HG03280 (cell line): ENCODE data around the gene TMEM178B.

Source experiments
- ATAC-seq: cut with Tn5 transposase; IDR thresholded peaks from one replicate; pipeline ENCODE4 v1.9.1; 2021; ENCODE audit warnings: mild to moderate bottlenecking, moderate library complexity; ENCODE audit not compliant: unreplicated experiment

The TMEM178B gene

DNA sequence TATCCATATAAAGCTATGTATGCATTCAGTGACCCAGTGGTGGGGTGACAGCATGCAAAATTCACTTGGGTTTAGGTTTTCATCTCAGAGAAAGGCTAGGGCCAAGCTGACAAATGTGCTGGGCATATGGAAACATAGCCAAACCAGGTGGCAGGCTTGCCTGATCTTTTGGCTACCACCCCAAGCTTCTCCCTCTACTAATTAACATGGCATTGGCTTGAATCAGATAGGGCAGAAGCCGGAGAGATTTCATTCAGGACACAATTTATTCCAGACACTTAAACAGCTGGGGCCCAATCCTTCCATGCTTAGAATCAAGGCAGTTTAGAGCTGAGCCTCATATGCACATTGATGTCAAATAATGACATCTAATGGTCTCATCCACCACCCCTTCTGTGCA is 381.9 kb downstream of the TMEM178B start:
- ATAC-seq: no peak

DNA sequence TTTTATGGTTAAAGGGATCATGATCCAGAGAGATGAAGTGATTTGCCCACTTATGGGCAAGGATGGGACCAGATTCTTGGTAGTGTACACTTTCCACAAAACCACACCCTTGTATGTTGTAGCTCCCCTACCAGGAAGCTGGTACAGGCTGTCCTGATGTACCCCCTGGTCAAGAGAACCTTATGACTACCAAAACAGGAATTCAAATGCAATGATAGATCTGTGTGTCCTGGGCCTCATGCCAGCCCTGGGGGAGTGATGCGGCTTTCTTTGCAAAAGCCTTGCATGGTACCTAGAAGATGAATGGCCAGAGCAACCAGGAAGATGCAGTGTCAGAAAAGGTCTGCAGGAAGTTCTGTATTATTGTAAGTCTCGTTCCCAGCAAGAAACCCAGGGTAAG is 382.4 kb downstream of the TMEM178B start:
- no peak for ATAC-seq

DNA sequence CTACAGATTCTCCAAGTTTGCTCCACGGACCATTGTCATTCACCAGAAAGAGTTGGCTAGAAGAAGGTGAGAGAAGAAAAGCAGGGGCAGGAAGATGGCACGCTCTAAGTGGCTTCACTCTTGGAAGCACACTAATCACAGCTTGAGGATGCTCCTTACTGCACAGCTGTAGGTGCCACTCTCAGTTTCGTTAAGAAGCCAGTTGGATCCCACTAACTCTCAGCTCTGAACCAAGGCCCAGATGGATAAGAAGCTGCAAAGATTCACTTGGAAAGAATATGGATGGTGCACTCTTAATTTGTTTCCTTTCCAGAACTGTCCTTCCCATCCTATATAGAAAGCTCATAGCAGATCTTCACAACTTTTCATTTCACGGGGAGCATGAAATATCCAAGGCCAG is 382.8 kb downstream of the TMEM178B start:
- no peak for ATAC-seq

DNA sequence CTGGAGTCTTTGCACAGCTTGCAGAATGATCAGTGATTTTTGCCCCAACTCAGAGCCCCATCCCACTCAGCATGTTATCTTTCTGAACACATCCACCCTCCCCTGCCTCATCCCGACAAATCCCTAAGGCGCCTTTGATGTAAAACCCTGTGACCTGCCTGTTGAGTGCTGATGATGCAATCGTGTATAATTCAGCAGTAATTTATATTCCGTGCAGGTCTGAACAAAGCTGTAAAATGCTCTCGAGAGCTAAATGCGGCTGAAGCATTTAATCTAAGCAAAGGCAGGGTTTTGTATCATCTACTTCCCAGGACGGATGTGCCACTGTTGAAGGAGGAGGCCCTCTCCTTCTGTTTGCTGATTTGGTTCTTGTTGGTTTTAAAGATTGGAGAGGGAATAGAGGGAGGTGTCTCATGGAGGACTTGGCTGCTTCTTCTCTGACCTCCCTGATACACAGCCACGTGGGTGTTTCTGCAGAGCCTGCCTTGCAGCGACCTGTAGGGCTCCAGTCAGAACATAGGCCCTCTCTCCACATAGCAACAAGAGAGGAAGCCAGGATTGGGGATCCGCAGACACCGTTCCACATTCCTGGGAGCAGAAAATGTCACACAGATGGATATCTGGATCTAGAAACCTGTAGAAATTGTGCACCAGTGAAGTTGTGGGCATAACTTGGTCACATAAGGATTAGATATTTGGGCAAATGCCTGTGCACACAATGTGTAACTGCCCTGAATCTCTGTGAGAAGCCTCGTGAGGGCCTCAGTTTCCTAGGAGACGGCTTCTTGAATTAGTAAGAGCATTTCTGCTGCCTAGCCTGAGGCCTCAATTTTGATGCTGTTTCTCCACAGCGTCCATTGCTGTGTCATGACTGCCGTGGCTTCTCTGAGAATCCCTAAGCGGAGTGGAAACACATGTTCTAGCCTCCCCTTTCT is 387.2 kb downstream of the TMEM178B start:
- ATAC-seq: no peak

DNA sequence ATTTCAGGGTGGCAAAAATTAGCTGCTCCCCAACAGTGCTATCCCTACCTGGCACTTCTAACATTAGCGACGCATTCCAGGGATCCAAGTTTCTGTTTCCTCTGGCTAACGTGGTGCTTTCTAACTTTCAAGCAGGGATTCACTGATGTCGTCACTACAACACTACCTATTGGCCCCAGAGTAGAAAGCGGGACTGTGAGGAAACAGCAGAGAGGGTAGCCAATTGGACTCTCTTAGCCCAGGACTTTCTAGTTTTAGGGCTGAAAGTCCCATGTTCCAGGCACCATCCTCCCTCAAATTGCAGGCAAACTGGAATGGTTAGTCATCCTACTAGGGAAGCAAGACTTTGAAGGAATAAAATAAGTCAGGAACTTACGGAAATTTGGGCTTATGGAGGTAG is 388.1 kb downstream of the TMEM178B start:
- no peak for ATAC-seq

DNA sequence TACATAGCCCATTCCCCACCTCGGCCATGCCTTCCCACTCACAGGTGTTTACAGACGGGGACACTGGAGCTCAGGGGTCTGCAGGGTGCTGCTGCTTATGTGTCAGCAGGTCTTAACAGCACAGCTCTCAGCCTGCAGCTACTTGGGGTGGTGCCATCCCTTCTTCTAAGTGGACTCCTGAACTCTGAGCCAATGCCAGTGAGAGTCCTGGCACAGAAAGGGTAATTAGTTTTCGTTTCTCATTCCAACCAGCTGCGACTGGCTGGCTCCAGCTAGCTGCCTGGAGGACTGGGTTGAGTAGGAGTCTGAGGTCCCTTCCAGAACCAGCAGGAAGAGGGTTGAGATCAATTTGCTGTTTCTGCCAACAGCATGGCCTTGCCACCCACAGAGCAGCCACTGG is 389.1 kb downstream of the TMEM178B start:
- no peak for ATAC-seq

DNA sequence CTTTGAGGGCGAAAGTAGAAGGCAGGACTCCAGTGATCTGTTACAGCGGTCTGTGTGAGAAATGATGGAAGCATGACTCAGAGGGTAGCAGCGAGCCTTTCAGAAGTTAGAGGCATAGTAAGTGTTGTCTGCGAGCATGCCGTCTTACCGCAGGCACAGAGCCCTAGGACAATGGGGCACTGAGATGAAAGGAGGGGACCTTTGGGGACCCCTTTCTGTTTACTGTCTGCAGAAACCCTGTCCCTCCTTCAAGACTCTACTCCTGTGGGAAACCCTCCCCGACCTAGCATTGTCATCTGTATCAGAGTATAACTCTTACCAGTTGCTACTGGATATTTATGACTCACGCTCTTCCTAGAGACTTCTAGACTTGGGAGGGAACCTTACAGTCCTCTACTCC is 390.1 kb downstream of the TMEM178B start:
- no peak for ATAC-seq

DNA sequence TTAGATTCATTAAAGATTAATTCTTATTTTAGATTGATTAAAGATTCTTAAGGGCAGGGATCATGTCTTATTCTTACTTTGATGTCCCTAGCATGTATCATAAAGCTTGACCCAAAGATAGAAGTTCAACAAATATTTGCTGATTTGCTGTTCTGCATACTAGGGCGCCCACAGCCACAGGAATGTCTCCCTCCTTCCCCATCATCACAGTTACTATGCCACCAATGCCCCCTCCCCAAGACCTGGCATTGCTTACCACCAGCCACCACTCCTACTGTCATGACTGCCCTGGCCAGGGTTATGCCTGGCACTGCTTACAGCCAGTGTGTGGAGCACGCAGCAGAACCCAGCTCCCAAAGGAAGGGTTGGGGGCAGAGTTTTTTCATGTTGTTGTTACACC is 390.7 kb downstream of the TMEM178B start:
- ATAC-seq: no peak

DNA sequence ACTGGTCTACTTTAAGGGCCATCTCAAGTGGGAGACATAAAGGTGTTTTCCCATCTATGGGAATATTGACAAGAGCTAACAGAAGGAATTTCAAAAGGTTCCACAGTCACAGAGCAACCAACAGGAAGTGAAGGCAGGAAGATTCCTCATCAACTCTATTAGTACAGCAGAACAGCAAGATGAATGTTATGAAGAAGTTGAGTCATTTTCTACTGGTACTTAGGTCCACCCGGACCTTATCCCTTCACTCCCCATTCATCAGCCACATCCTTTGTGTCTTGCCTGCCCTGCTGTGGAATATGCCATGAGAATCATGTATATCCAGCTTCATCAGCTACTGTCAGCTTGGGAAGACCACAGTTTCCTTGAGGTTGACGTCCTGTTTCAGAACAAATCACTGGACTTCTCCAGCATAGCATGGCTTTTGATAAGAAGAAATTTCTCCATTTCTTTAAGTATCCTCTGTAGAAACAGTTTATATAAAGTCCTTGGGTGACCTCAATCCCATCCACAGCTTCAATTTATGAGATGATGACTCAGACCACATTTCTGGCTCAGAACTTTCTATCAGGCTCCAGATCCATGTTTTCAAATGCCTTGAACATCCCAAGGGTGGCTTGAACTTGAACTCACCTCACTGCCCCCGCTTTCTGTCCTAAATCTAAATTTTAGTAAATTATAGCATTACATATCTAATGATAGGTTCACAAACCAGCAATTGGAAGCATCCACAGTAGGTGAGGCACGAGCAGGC is 392.5 kb downstream of the TMEM178B start:
- ATAC-seq: no peak

DNA sequence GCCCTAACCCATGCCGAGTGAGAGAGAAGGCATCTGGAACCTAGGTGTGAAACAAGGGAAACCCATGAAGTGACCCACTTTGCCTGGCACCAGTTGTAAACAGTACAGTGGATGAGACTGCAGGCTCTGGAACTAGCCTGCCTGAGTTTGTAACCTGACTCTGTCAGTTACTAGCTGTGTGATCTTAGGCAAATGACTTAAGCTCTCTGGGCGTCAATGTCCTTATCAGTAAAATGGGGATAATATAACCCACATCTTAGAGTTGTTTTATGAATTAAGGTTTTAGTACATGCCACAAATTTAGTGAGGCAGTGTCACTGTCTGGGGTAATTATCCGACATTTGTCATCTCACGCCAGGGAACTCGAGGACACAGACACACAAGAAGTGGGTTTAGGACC is 394.5 kb downstream of the TMEM178B start:
- ATAC-seq: no peak

DNA sequence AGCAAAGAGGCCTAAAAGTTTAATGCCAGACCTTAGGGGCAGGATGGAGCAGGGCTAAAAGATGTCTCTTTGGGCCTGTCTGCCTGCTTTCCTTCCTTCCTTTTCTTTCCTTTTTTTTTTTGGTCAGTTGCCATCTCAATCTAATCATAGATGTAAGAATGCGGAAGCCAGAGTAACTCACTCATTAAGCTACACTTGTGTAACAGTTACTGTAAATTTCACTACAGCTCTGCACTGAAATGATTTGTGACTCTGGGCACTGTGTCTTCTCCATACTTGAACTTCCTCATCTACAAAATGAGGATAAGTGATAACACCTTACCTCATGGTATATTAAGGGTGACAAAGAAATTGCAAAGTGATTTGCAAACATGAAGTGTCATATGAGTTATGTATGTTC is 401.8 kb downstream of the TMEM178B start:
- no peak for ATAC-seq

DNA sequence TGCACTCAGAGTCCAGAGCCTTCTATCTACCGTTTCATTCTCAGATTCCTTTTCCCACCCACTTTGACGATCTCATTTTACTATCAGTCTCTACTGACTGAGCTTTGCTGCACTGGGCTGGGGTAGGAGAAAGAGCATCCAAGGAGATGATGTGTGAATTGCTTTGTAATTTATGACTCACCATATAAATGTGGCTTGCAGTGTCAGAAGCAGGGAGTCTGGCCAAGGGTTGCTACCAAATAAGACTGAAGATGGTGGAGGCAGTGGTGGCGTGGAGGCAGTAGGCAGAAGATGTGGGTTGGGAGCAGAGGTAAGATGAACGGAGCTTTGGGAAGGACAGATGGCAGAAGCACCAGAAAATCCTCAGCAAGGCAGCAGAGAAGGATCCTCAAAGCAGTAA is 404.0 kb downstream of the TMEM178B start:
- no peak for ATAC-seq

DNA sequence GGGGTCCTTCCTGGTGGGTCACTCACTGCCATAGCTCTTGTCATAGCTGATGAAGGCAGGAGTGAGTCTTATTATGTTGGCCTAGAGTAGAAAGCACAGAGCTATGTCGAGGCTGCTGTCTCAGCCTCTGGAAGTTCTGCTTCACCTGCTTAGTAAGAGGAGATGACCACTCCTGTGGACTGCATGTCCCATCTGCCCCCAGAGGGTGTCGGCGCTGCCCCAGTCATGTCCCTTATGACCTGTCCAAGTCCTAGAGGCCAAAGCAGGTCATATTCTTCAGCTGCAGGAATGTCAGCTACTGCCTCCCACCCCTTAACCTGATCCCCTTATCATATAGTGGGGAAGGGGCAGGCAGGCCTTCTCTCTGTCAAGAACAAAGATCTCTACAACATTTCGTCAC is 405.0 kb downstream of the TMEM178B start:
- no peak for ATAC-seq

DNA sequence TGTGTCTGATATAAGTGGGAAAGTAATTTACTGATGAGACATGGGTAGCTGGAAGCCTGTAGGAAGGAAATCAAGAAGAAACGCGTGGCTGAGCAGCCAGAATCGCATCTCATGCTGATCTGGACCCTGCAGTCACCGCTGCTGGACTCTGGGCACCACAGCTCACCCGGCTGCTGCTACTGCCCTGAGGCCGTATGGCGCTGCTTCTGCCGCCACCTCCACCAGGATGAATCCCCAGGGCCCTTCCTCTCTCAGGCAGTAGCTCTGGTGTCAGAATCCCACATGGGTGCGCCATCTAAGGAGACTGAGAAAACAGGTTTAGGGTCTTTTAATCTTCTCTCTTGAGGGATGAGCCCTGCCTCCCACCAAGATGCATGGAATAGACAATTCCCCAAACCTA is 407.1 kb downstream of the TMEM178B start:
- ATAC-seq: no peak

DNA sequence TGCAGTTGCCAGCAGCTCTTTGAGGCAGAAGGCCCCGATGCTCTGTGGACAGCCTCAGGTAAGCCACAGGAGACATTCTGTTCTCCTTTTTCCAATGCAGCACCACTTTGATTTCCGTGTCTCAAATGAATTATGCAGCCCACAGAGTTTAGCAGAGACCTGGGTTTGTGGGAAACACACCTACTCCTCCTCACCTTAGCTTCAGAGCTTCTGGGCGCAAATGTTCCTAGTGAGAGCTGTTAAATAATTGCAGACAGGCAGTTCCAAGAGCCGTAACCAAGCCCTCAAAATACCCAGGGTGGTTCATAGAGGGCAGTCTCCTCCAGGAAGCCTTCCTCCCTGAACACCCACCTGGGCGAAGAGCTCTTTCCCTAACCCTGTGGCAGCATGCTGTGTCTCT is 408.1 kb downstream of the TMEM178B start:
- ATAC-seq: no peak

DNA sequence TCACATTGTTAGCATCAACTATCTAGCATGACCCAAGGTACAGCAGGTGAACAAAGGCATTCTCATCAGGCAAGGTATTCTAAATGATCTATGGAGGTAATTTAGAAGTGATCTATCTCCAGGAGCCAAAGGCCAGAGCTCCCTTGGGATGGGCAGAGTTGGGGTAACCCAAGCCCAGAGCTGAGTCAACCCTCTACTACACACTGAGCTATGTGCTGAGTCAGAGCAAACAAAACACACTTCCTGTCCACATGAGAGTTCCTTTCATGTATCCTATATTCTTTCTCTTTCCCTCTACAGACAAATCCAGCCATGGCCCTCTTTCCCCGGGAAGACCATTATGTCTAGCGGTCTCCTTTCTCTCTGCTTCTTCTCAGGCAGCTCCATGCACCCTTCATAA is 409.2 kb downstream of the TMEM178B start:
- ATAC-seq: no peak

DNA sequence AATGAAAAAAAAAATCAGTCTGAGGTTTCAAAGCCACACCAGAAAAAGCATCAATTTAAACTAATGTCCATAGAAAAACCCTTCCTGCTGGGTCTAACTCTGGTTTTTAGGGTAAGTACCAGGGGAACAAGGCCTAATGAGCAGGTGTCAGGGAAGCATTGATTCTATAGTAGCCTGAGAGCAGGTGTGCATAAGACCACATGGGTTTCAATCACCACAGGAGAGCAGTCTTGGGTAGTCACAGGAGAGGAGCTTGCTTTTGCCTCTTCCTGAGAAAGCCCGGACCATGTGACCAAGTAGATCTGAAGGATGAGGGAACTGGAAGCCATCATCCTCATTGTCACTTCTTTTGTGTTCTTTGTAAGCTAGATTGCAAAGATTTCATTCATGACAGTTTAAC is 411.0 kb downstream of the TMEM178B start:
- ATAC-seq: no peak

DNA sequence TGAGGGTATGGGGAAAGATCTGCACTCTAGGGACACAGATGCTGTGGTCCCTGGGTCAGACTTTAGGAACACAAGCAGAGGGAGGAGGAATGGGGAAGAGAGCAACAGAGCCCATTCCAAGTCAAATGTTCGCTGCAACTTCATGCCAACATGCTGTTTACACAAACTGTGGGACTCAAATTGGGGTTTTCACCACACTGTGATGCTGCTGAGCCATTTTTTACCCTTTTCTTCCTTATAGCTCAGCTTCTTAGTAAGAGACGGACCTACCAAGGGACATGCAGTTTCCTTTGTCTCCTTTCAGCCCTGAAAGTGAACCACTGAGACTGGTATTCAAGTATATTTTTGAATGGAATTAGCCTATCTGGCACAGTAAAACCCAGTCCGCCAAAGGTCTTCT is 413.1 kb downstream of the TMEM178B start:
- no peak for ATAC-seq

DNA sequence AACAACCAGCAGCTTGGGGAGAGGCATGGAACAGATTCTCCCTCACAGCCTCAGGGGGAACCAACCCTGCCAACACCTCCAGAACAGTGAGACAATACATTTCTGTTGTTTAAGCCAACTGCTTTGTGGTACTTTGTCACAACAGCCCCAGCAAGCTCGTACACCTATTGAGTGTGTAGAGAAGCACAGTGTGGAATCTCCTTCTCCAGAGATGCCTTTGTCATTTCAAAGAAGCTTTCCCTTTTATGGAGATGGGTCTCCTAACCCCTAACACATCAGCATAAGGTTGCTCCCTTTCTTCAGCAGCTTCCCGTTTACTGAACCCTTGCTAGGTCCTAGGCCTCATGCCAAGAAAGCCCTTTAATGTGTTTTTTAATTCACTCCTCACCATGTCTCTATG is 416.6 kb downstream of the TMEM178B start:
- ATAC-seq: no peak

DNA sequence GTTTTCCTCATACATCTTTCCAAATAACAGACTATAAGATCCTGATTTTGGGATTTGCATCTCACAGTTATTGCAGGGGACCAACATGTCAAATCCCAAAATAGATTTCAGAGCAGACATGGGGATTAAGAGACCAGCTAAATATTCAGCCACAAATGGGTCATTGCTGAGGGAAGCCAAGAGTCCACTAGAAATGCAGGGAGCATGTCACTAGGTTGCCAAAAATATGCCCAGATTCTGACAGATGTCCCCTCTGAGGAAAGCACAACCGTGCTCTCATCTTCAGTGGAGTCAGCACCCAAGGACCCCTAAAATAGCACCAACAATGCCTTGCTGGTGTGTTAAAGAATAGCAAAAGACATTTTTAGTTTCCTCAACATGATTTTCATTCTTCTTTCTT is 421.2 kb downstream of the TMEM178B start:
- ATAC-seq: no peak

DNA sequence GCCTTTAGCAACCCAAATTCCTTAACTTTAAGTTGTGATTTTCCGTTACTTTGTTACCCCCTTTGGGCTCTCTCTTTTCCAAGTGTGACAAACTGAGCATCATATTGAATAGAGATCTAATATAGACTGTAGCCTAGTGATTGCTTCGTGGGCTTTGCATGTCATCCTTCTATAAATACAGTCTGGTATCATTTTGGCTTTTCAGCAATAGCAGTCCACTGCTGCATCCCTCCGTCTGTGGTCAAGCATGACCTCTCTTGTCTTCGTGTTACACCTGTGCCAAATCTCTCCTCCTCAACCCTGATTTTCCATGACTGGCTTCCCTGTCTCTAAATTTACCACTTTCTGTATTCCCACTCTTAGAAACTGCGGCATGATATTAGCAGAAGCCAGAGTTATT is 423.5 kb downstream of the TMEM178B start:
- no peak for ATAC-seq

DNA sequence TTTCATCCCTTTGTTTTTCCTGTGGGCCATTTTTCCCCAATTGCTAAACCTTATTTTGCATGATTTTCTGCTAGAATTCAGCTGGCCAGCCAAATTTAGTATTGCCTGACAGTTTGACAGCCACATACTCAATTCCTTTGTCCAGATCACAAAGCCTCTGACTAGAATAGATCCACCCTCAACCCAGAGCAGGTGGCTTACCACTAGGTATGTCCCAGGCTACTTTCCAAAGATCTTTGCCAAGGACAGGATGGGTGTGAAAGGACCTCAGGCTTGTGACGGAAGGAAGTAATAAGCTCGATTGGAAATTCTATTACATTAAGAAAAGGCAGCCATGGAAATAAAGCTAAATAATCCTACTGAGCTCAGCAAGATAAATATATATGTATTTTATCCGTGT is 426.7 kb downstream of the TMEM178B start:
- no peak for ATAC-seq
